Lower leg skin (tissue), 3 donors: ENCODE results near the gene HDAC9.

ENCODE experiments used
- POLR2A ChIP-seq, 2 donors: fragments of 450-650 bp; IDR thresholded peaks; one replicate each; pipeline ENCODE4 v1.6.1; 2016 to 2017; ENCODE audit warnings: antibody characterized with exemption in 2 of 2, mild to moderate bottlenecking in 1 of 2, moderate library complexity in 1 of 2
- TF ChIP-seq, protein P1 (sequence below), 3 donors: fragments of 450-650 bp; IDR thresholded peaks; one replicate each; pipeline ENCODE4 v1.5.1; 2016; ENCODE audit warnings: antibody characterized with exemption in 3 of 3, mild to moderate bottlenecking in 3 of 3, moderate library complexity in 2 of 3

- TF ChIP-seq, protein P1, sequence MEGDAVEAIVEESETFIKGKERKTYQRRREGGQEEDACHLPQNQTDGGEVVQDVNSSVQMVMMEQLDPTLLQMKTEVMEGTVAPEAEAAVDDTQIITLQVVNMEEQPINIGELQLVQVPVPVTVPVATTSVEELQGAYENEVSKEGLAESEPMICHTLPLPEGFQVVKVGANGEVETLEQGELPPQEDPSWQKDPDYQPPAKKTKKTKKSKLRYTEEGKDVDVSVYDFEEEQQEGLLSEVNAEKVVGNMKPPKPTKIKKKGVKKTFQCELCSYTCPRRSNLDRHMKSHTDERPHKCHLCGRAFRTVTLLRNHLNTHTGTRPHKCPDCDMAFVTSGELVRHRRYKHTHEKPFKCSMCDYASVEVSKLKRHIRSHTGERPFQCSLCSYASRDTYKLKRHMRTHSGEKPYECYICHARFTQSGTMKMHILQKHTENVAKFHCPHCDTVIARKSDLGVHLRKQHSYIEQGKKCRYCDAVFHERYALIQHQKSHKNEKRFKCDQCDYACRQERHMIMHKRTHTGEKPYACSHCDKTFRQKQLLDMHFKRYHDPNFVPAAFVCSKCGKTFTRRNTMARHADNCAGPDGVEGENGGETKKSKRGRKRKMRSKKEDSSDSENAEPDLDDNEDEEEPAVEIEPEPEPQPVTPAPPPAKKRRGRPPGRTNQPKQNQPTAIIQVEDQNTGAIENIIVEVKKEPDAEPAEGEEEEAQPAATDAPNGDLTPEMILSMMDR (IDR thresholded peaks at IDR 0.05): no peak
- TF ChIP-seq POLR2A (IDR thresholded peaks at IDR 0.05): no peak
These were observed 411.4 kb downstream of the HDAC9 start for GRCh38 chr7:18906901-18907300.
